HepG2 (cell line): ENCODE measurements around the gene SALL4. TPM values are rescaled to one million over a fixed set of nuclear protein-coding genes. Genes with fewer than 3 reads are reported as not detected.

Source experiments
- ATAD3A ChIP-seq: sonication (generic); formaldehyde crosslinking; IDR thresholded peaks from 2 replicates; pipeline ENCODE4 v1.4.0; 2020; ENCODE audit warnings: missing genetic modification reagents
- DNMT1 ChIP-seq: sonication (generic); formaldehyde crosslinking; IDR thresholded peaks from 2 replicates; pipeline ENCODE4 v1.5.1; 2020; ENCODE audit warnings: mild to moderate bottlenecking, missing genetic modification reagents
- GTF3A ChIP-seq: sonication (generic); formaldehyde crosslinking; conservative IDR thresholded peaks from 2 replicates; pipeline ENCODE4 v1.4.0; 2020; ENCODE audit warnings: mild to moderate bottlenecking, missing genetic modification reagents
- HNRNPLL ChIP-seq: fragments of 200-400 bp; formaldehyde crosslinking; IDR thresholded peaks from 2 replicates; pipeline ENCODE4 v1.6.1; 2017; ENCODE audit warnings: mild to moderate bottlenecking, low read depth, low read length; ENCODE audit not compliant: poor library complexity, severe bottlenecking
- IRF9 ChIP-seq: sonication (generic); formaldehyde crosslinking; IDR thresholded peaks from 2 replicates; pipeline ENCODE4 v1.8.0; 2022; ENCODE audit warnings: missing genetic modification reagents, mild to moderate bottlenecking, borderline replicate concordance
- ISX ChIP-seq: sonication (generic); formaldehyde crosslinking; conservative IDR thresholded peaks from 2 replicates; pipeline ENCODE4 v1.5.0; 2020; ENCODE audit warnings: missing genetic modification reagents
- MLXIP ChIP-seq: sonication (generic); formaldehyde crosslinking; IDR thresholded peaks from 2 replicates; pipeline ENCODE4 v1.9.0; 2021; ENCODE audit warnings: missing genetic modification reagents, borderline replicate concordance
- NCOA1 ChIP-seq: sonication (generic); formaldehyde crosslinking; IDR thresholded peaks from 2 replicates; pipeline ENCODE4 v1.9.0; 2021; ENCODE audit warnings: missing genetic modification reagents
- RFXAP ChIP-seq: sonication (generic); formaldehyde crosslinking; IDR thresholded peaks from 2 replicates; pipeline ENCODE4 v1.4.0; 2020; ENCODE audit warnings: missing genetic modification reagents, borderline replicate concordance
- SCMH1 ChIP-seq: sonication (generic); formaldehyde crosslinking; IDR thresholded peaks from 2 replicates; pipeline ENCODE4 v1.9.0; 2021; ENCODE audit warnings: missing genetic modification reagents, mild to moderate bottlenecking, borderline replicate concordance
- TBX2 ChIP-seq: sonication (generic); formaldehyde crosslinking; IDR thresholded peaks from 2 replicates; pipeline ENCODE4 v1.5.0; 2020; ENCODE audit warnings: missing genetic modification reagents, mild to moderate bottlenecking, borderline replicate concordance
- ZBTB20 ChIP-seq: sonication (generic); formaldehyde crosslinking; IDR thresholded peaks from 2 replicates; pipeline ENCODE4 v1.8.1; 2023; ENCODE audit warnings: missing genetic modification reagents, low read depth, mild to moderate bottlenecking, borderline replicate concordance
- ZNF142 ChIP-seq: sonication (generic); formaldehyde crosslinking; IDR thresholded peaks from 2 replicates; pipeline ENCODE4 v1.4.0; 2020; ENCODE audit warnings: missing genetic modification reagents
- ZNF75D ChIP-seq: sonication (generic); formaldehyde crosslinking; IDR thresholded peaks from 2 replicates; pipeline ENCODE4 v1.8.1; 2023; ENCODE audit warnings: missing genetic modification reagents, mild to moderate bottlenecking, borderline replicate concordance
- ZNF792 ChIP-seq: IDR thresholded peaks from 2 replicates; pipeline ENCODE4 v1.6.1; 2016
- ZNF883 ChIP-seq: sonication (generic); formaldehyde crosslinking; IDR thresholded peaks from 2 replicates; pipeline ENCODE4 v1.5.1; 2020; ENCODE audit warnings: mild to moderate bottlenecking, missing genetic modification reagents; ENCODE audit errors: not compliant biosample characterization
- polyA plus RNA-seq, 8 experiments: library from polyadenylated mRNA; depleted of rRNA in 3 of 8; stranded (reverse) in 7 of 8; unstranded in 1 of 8; fragments of >200 nt; fragmentation: Illumina TruSeq in 4 of 8; extraction: Trizol in 4 of 8; gene quantifications; 2 replicates each; pipeline versions ENCODE4 v1.2.1 to v1.2.3, GENCODE V29; 2011 to 2016; ENCODE audit warnings: low read depth in 4 of 8, missing spikeins in 1 of 8, mixed read lengths in 1 of 8; ENCODE audit not compliant: insufficient read depth in 1 of 8
- total RNA-seq, 5 experiments: library from RNA; depleted of rRNA; stranded (reverse); fragments of >200 nt; fragmentation: Illumina TruSeq; extraction: Trizol; gene quantifications; 2 replicates each; pipeline ENCODE4 v1.2.3, GENCODE V29; 2016; ENCODE audit warnings: low read depth in 1 of 5
- TF ChIP-seq, protein P1 (sequence below): IDR thresholded peaks from 2 replicates; pipeline ENCODE4 v1.6.1; 2016

SALL4 gene
- total and polyA plus RNA-seq, 2 of the 13 experiments (the other 11 are each of a cell fraction or from before 2014, with no cell fraction given), result 0.33 to 1.8 TPM

DNA sequence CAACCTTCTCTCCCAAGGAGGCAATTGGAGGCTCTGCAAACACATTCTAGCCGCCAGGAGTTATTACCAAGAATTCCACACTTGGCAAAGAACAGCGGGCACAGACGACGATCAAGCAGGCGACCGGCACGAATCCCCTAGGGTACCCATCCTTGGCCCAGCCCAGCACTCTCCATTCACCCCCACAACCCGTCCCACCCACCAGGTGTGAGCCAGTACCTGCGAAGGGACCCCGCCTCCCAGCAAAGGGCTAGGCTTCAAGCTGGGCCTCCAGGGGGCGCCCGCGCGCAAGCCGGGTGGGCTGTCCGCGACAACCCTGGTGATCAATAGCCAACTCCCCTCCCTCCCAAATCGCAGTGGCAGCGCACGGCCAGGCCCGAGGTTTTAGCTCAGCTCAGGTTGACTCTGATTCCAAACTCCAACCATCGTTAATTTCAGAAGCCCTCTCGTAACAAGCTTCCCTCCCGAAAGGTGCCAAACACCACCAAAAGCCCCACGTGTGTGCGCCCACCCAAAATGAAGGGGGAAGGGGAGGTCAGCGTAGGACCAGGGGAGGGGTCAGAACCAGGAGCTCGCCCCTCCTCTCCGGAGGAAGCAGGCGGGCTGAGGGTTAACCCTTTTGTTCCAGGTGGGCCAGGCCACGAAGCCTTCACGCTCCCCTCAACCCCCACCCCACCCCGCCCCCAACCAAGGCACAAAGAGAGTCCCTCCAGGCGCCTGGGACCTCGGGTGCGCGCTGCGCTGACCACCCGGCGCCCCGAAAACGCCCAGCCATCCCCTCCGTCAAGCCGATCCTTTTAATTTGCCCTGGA, 2.1 kb downstream of the SALL4 start (continued):
- no peak; the same call in 1 of the 2 replicates for TF ChIP-seq ZNF142 (CRISPR knock-in tag)
- peak; percentile 31; the same call in 1 of the 2 replicates for TF ChIP-seq TBX2 (CRISPR knock-in tag)
- peak; percentile 39; the same call in 1 of the 2 replicates for TF ChIP-seq DNMT1 (CRISPR knock-in tag)
- TF ChIP-seq HNRNPLL, result peak; percentile 66
- no peak for TF ChIP-seq ISX (CRISPR knock-in tag)
- no peak for TF ChIP-seq ATAD3A (CRISPR knock-in tag)
- TF ChIP-seq SCMH1 (CRISPR knock-in tag), result no peak
- no peak for TF ChIP-seq MLXIP (CRISPR knock-in tag)
- 0 out of 2 replicates have a peak, but pooled peaks have one; percentile 22 for TF ChIP-seq ZNF792 (CRISPR knock-in tag)
- TF ChIP-seq IRF9 (CRISPR knock-in tag), result peak; percentile 69; the same call in 1 of the 2 replicates
- peak; percentile 55; the same call in 1 of the 2 replicates for TF ChIP-seq ZBTB20
- TF ChIP-seq, protein P1, sequence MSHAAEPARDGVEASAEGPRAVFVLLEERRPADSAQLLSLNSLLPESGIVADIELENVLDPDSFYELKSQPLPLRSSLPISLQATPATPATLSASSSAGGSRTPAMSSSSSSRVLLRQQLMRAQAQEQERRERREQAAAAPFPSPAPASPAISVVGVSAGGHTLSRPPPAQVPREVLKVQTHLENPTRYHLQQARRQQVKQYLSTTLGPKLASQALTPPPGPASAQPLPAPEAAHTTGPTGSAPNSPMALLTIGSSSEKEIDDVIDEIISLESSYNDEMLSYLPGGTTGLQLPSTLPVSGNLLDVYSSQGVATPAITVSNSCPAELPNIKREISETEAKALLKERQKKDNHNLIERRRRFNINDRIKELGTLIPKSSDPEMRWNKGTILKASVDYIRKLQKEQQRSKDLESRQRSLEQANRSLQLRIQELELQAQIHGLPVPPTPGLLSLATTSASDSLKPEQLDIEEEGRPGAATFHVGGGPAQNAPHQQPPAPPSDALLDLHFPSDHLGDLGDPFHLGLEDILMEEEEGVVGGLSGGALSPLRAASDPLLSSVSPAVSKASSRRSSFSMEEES (CRISPR knock-in tag), result peak; percentile 57; the same call in 1 of the 2 replicates
- TF ChIP-seq NCOA1, result no peak
- TF ChIP-seq ZNF883 (CRISPR knock-in tag), result no peak
- TF ChIP-seq RFXAP (CRISPR knock-in tag), result peak; percentile 50; the same call in 1 of the 2 replicates
- no peak for TF ChIP-seq GTF3A (CRISPR knock-in tag)
- no peak for TF ChIP-seq ZNF75D (CRISPR knock-in tag)
